GM19023 (cell line): ENCODE measurements around the gene SDK1.
A peak's percentile ranks its signal among the peaks of the same experiment; 100 is the strongest.

ENCODE experiments used
- ATAC-seq: cut with Tn5 transposase; IDR thresholded peaks from one replicate; pipeline ENCODE4 v1.9.1; 2021; ENCODE audit warnings: mild to moderate bottlenecking, moderate library complexity; ENCODE audit not compliant: unreplicated experiment

SDK1 gene

DNA sequence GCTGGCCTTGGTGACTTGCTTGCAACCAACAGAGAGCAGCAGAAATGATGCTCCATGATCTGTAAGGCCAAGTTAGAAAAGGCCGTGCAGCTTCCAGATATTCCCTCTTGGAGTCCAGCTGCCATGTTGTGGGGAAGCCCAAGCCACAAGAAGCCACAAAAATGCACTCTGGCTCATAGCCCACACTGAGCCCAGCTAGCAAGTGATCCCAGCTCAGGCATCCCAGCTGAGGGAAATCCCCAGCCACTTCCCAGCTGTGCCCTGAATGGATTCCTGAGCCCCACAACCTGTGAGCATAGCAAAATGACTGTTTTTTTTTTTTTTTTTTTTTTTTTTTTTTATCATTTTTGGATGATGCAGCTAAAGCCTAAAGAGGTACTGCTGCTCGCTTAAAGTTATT is 11.1 kb upstream of the SDK1 start:
- no peak for ATAC-seq

DNA sequence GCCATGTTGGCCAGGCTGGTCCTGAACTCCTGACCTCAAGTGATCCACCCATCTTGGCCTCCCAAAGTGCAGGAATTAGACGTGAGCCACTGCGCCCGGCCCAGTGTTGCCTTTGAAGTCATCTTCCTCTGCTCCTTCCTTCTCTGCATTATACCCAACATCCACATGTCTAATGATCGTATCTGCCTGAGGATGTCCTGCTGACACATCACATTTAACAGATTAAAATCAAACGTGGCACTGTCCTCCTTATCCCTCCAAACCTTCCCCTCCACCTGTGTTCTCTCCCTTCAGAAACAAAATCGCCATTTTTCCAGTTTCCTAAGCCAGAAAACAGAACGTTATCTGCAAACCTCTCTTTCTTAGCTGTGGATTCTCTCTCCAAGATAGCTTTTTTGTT is 8.4 kb upstream of the SDK1 start:
- ATAC-seq: no peak

- no peak for ATAC-seq
Measured at GRCh38 chr7:3294432-3295100, 6.5 kb upstream of the SDK1 start.

GRCh38 chr7:3297105-3297819 is 3.8 kb upstream of the SDK1 start:
- ATAC-seq: no peak

DNA sequence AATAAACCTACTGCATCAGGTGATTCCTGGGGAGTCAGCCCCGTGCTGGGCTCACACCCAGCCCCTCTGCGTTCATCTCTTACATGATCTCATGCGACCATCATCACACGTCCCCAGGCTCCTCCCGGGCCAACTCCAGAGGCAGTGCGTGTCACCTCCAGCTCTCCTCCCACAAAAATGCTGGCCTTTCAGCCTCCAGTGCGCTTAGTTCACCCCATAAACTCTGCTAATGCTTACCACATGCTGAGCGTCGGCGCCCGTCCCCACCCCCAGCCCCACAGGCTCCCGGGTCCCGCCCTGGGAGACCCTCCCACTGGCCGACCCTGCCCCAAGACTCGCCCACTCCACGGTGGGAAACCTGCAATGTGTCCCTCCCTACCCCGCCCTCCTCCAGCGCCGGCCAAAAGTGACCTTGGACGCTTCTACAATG is 816 bp upstream of the SDK1 start:
- ATAC-seq: no peak

GRCh38 chr7:3301449-3301731 is 338 bp downstream of the SDK1 start:
- ATAC-seq: peak; percentile 26

- no peak for ATAC-seq
Measured at GRCh38 chr7:3301831-3302618, 973 bp downstream of the SDK1 start.

- no peak for ATAC-seq
Measured at GRCh38 chr7:3302681-3303320, 1.7 kb downstream of the SDK1 start.

GRCh38 chr7:3304131-3304530 is 3.1 kb downstream of the SDK1 start:
- no peak for ATAC-seq

- no peak for ATAC-seq
Measured at GRCh38 chr7:3307435-3307834, 6.4 kb downstream of the SDK1 start.

GRCh38 chr7:3309140-3309539 is 8.1 kb downstream of the SDK1 start:
- no peak for ATAC-seq

- ATAC-seq: no peak
Measured at GRCh38 chr7:3309956-3310355, 8.9 kb downstream of the SDK1 start.

DNA sequence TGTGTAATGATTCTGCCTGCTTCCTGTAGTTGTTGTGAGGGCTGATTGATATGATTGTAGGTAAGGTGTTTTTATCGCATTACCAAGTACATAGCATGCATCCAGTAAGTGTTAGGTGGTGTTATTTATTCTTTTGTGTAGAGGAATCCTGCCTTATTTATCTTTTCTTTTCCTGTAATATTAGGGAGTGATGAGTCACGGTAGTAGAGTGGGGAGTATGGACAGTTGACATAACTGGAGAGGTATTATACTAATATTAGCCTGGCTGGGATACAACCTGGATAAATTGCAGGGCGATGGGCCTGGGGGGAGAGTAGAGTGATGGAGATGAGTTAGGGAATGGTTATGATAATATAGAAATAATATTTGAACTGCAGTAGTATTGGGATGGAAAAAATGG is 9.8 kb downstream of the SDK1 start:
- no peak for ATAC-seq

- no peak for ATAC-seq
Measured at GRCh38 chr7:3312583-3312982, 11.5 kb downstream of the SDK1 start.

DNA sequence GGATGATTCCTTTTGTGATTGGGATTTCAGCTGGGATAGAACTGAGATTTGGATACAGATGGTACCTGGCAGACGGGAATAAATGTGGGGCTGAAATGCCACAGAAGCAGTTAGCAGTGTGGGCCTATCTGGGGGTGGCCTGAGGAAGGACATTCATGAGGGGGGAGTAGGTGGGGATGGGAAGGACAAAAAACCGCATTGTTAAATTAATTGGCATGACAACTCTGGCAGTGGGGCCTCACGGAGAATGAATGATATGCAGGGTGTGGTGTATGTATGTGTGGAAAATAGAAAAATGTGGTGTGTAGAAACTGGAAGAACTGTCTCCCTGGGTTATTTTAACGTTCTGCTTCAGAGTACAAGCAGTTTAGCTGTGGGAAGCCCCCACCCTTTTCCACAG is 17.8 kb downstream of the SDK1 start:
- no peak for ATAC-seq

GRCh38 chr7:3321206-3321605 is 20.2 kb downstream of the SDK1 start:
- ATAC-seq: no peak

- ATAC-seq: no peak
Measured at GRCh38 chr7:3321745-3322144, 20.7 kb downstream of the SDK1 start.

DNA sequence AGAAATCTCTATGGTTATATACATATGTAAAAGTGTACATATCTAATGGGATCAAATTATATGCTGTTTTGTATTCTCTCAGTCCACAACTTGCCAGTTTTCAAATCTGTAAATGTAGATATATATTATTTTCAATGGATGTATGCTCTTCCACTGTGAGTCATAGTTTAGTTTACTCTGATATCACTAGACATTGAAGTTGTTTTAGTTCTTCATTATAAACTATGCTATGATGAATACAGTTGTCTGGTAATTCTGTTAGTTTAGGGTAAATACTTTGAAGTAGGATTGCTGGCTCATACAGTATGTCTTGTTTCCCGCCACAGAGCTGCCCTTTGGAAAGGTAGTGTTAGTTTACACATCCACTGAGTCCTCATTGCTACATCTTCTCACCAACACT is 25.2 kb downstream of the SDK1 start:
- ATAC-seq: no peak

DNA sequence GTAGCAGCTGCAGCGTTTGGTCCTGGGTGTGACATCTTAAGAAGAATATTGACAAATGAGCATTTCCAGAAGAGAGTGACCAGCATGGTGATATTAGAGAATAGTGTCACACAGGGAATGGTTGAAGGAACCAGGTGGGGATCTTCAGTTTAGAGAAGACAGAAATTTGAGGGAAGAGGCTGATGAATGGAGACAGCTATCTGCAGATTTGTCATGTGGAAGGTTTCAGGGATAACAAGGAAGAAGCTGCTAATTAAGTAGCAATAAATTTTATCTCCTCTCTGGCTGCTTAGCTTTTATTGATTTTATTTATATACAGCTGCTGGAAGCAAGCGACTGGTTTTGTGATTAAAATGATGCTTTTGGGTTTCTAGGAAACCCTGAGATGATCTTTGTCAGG is 26.0 kb downstream of the SDK1 start:
- ATAC-seq: no peak

DNA sequence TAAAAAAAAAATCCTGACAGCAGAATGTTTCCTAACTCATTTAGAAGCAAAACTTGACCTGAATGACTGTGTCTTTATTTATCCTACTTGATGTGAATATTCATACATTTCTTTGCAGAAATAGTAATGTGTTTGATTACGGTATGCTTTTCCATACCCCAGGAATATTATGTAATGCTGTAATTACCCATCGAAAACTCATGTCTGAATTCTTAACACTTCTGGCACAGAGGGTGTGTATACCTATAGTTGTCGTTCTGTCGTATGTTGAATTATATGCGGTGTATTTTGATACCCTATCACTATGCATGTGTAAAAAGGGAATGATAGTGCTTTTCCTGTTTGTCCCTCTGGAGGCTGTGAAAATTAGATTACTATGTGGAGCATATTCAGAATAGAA is 26.6 kb downstream of the SDK1 start:
- no peak for ATAC-seq

DNA sequence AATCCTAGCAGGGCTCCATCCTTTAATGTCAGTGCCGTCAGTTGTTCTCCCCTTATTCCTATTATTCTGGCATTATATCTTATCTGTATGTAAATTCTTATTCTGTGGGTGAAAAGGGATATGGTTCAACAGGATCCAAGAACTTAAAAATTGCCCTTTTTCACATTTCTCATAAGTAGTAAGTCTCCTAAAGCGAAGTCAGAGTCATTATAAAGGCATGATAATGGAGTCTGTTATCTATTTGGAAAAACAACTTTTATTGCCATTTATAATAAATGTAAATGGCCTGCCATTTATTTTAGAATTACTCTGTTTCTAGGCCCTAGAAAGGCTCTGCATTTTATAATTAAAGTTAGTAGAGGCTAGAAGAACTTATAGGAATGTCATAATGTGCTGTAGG is 31.3 kb downstream of the SDK1 start:
- no peak for ATAC-seq

DNA sequence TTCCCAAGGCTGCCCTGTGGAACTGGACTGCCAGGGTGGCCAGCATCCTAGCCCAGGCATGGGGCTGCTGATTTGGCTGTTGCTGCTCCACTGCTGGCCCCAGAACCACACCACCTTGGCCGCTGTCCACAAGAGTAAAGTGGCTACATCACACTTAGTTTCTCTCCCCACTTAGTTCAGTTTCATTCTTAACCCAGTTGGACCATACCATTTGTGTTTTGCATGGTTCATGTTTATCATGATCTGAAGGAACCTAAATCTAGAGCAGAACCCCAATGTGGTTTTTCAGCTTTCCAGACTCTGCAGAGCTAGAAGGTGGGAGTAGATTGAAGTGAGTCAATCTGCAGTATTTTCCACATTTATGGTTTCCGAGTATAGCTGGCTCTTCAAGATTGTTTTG is 32.8 kb downstream of the SDK1 start:
- ATAC-seq: no peak
